Activated naive CD4-positive, alpha-beta T cell treated with anti-CD3 and anti-CD28 coated beads for 36 hours (primary cell): Measurements from ENCODE around the gene MPO. TPM values are rescaled to one million over a fixed set of nuclear protein-coding genes. Genes with fewer than 3 reads are reported as not detected.

Experiments used
- CTCF ChIA-PET: fragments of 350-600 bp; sonication (Branson Sonifier 250); formaldehyde crosslinking; loops from one replicate; lab custom pipeline; 2021; ENCODE audit warnings: antibody characterized with exemption; lab: Charles Lee
- DNase-seq: peaks from one replicate; pipeline ENCODE4 v3.0.0-alpha.2; 2020
- H3K27ac Mint-ChIP-seq: one replicate; pipeline ENCODE4 v1.8.0; 2021; ENCODE audit warnings: mild to moderate bottlenecking, mixed read lengths
- H3K27me3 Mint-ChIP-seq: one replicate; pipeline ENCODE4 v1.8.0; 2021; ENCODE audit warnings: low read depth, mixed read lengths
- H3K36me3 Mint-ChIP-seq: one replicate; pipeline ENCODE4 v1.8.0; 2021; ENCODE audit warnings: low read depth, mixed read lengths
- H3K4me1 Mint-ChIP-seq: one replicate; pipeline ENCODE4 v1.8.0; 2021; ENCODE audit warnings: low read depth, mixed read lengths
- H3K4me3 Mint-ChIP-seq: one replicate; pipeline ENCODE4 v1.8.0; 2021; ENCODE audit warnings: mild to moderate bottlenecking, moderate library complexity, mixed read lengths
- H3K9me3 Mint-ChIP-seq: one replicate; pipeline ENCODE4 v1.8.0; 2021; ENCODE audit warnings: mixed read lengths
- intact Hi-C: fragments of 100-400 bp; cut with micrococcal nuclease; formaldehyde crosslinking; loops from one replicate; pipeline ENCODE4 v1.15.1; 2023
- total RNA-seq, 2 experiments: library from RNA; stranded (reverse); gene quantifications; one replicate each; pipeline ENCODE4 v1.2.3, GENCODE V29; 2021

The MPO gene
- total RNA-seq, 2 experiments from 2014 or later, result not detected

- H3K27ac Mint-ChIP-seq, result no peak overlapping the region
- H3K4me3 Mint-ChIP-seq, result no peak overlapping the region
- peaks cover 3% of the 10 kb centered on the region for H3K36me3 Mint-ChIP-seq
- CTCF ChIA-PET, result interaction anchor here (0.6 to 1.7 kb wide), 2 partner anchors 106 to 191 kb away, joined by 3 to 4 read pairs; partner anchors contain the start of gene RNF43
- DNase-seq, result no peak
- H3K4me1 Mint-ChIP-seq, result no peaks in the 10 kb centered on the region
- no peaks in the 10 kb centered on the region for H3K9me3 Mint-ChIP-seq
- intact Hi-C loops, result no loop called here
- no peaks in the 10 kb centered on the region for H3K27me3 Mint-ChIP-seq
These were observed 30.0 kb upstream of the MPO start for GRCh38 chr17:58310511-58311428.

- intact Hi-C loops, result no loop called here
- no peak overlapping the region for H3K27ac Mint-ChIP-seq
- DNase-seq, result no peak
- no peaks in the 10 kb centered on the region for H3K27me3 Mint-ChIP-seq
- peaks cover 3% of the 10 kb centered on the region for H3K36me3 Mint-ChIP-seq
- H3K4me3 Mint-ChIP-seq, result no peak overlapping the region
- H3K4me1 Mint-ChIP-seq, result no peaks in the 10 kb centered on the region
- no peaks in the 10 kb centered on the region for H3K9me3 Mint-ChIP-seq
- CTCF ChIA-PET, result interaction anchor here (1.7 kb wide), 2 partner anchors 7 to 107 kb away, joined by 4 to 8 read pairs; partner anchors contain the start of gene RNF43
These were observed 29.2 kb upstream of the MPO start for GRCh38 chr17:58309918-58310259.

GRCh38 chr17:58308985-58309917 is 28.5 kb upstream of the MPO start:
- H3K4me3 Mint-ChIP-seq, result no peak overlapping the region
- no peak for DNase-seq
- intact Hi-C loops, result no loop called here
- H3K9me3 Mint-ChIP-seq, result no peaks in the 10 kb centered on the region
- no peak overlapping the region for H3K27ac Mint-ChIP-seq
- peaks cover 3% of the 10 kb centered on the region for H3K36me3 Mint-ChIP-seq
- no peaks in the 10 kb centered on the region for H3K4me1 Mint-ChIP-seq
- H3K27me3 Mint-ChIP-seq, result no peaks in the 10 kb centered on the region
- CTCF ChIA-PET, result interaction anchor here (1.0 to 1.7 kb wide), 3 partner anchors 8 to 109 kb away, joined by 3 to 8 read pairs (median 5); no protein-coding TSS in a partner anchor

- Mint-ChIP-seq H3K36me3 (peaks cover 3% of the 10 kb centered on the region), H3K27me3 (no peaks in the 10 kb centered on the region), H3K27ac (no peak overlapping the region), H3K9me3 (no peaks in the 10 kb centered on the region), H3K4me1 (no peaks in the 10 kb centered on the region), H3K4me3 (no peak overlapping the region)
- intact Hi-C loops, result no loop called here
- CTCF ChIA-PET, result interaction anchor here (1.0 to 1.7 kb wide), 4 partner anchors 9 to 109 kb away, joined by 3 to 8 read pairs (median 4); no protein-coding TSS in a partner anchor
- no peak for DNase-seq
These were observed 27.6 kb upstream of the MPO start for GRCh38 chr17:58308173-58308984.

- no peak overlapping the region for H3K4me3 Mint-ChIP-seq
- intact Hi-C loops, result no loop called here
- H3K4me1 Mint-ChIP-seq, result no peaks in the 10 kb centered on the region
- CTCF ChIA-PET, result interaction anchor here (1.1 to 1.6 kb wide), 2 partner anchors 10 to 30 kb away, joined by 4 to 9 read pairs; no protein-coding TSS in a partner anchor
- no peak for DNase-seq
- no peaks in the 10 kb centered on the region for H3K27me3 Mint-ChIP-seq
- H3K27ac Mint-ChIP-seq, result no peak overlapping the region
- no peaks in the 10 kb centered on the region for H3K9me3 Mint-ChIP-seq
- H3K36me3 Mint-ChIP-seq, result peaks cover 3% of the 10 kb centered on the region
These were observed 26.9 kb upstream of the MPO start for GRCh38 chr17:58307468-58308172.

- no peak overlapping the region for H3K27ac Mint-ChIP-seq
- H3K9me3 Mint-ChIP-seq, result no peaks in the 10 kb centered on the region
- intact Hi-C loops, result no loop called here
- no peaks in the 10 kb centered on the region for H3K27me3 Mint-ChIP-seq
- no peak overlapping the region for H3K4me3 Mint-ChIP-seq
- H3K4me1 Mint-ChIP-seq, result no peaks in the 10 kb centered on the region
- no peak for DNase-seq
- peaks cover 3% of the 10 kb centered on the region for H3K36me3 Mint-ChIP-seq
- CTCF ChIA-PET, result interaction anchor here (1.4 to 3.7 kb wide), 4 partner anchors 11 to 129 kb away, joined by 6 to 22 read pairs (median 9); partner anchors contain the start of gene RNF43
These were observed 25.6 kb upstream of the MPO start for GRCh38 chr17:58306131-58306951.

GRCh38 chr17:58305626-58306025 is 24.9 kb upstream of the MPO start:
- Mint-ChIP-seq H3K4me3 (no peak overlapping the region), H3K4me1 (no peaks in the 10 kb centered on the region), H3K36me3 (peaks cover 3% of the 10 kb centered on the region), H3K9me3 (no peaks in the 10 kb centered on the region), H3K27me3 (no peaks in the 10 kb centered on the region), H3K27ac (no peak overlapping the region)
- intact Hi-C loops, result no loop called here
- CTCF ChIA-PET, result interaction anchor here (0.5 to 3.7 kb wide), 8 partner anchors 12 to 188 kb away, joined by 3 to 22 read pairs (median 9); partner anchors contain the start of gene RNF43
- DNase-seq, result no peak

- peaks cover 3% of the 10 kb centered on the region for H3K36me3 Mint-ChIP-seq
- no peak overlapping the region for H3K27ac Mint-ChIP-seq
- no peaks in the 10 kb centered on the region for H3K4me1 Mint-ChIP-seq
- no peaks in the 10 kb centered on the region for H3K9me3 Mint-ChIP-seq
- CTCF ChIA-PET, result interaction anchor here (0.6 to 3.7 kb wide), 25 partner anchors 9 to 1772 kb away, joined by 3 to 22 read pairs (median 6); partner anchors contain the start of genes RNF43 and SUPT4H1
- intact Hi-C loops, result loop anchor here (1.0 kb wide), 3 partner anchors 24 to 142 kb away; no protein-coding TSS in a partner anchor
- no peaks in the 10 kb centered on the region for H3K27me3 Mint-ChIP-seq
- no peak for DNase-seq
- no peak overlapping the region for H3K4me3 Mint-ChIP-seq
These were observed 24.2 kb upstream of the MPO start for GRCh38 chr17:58304750-58305486.

- no peaks in the 10 kb centered on the region for H3K9me3 Mint-ChIP-seq
- no peak overlapping the region for H3K4me3 Mint-ChIP-seq
- peak; percentile 70 for DNase-seq
- CTCF ChIA-PET, result interaction anchor here (0.6 to 3.7 kb wide), 26 partner anchors 10 to 1773 kb away, joined by 3 to 22 read pairs (median 6); partner anchors contain the start of genes RNF43 and SUPT4H1
- H3K36me3 Mint-ChIP-seq, result peaks cover 3% of the 10 kb centered on the region
- no peaks in the 10 kb centered on the region for H3K4me1 Mint-ChIP-seq
- no peaks in the 10 kb centered on the region for H3K27me3 Mint-ChIP-seq
- intact Hi-C loops, result loop anchor here (1.0 kb wide), 3 partner anchors 25 to 143 kb away; no protein-coding TSS in a partner anchor
- H3K27ac Mint-ChIP-seq, result no peak overlapping the region
These were observed 23.4 kb upstream of the MPO start for GRCh38 chr17:58303971-58304749.
